ENCODE measurements around the gene PTPN4. TPM values are rescaled to one million over a fixed set of nuclear protein-coding genes. Genes with fewer than 3 reads are reported as not detected.

Gene PTPN4
- total and polyA plus RNA-seq, 2 of the 13 experiments (the other 11 are each of a cell fraction or from before 2014, with no cell fraction given): 20.3 to 34.6 TPM

GRCh38 chr2:119996148-119996547, 236.4 kb downstream of the PTPN4 start (continued):
- no peak for TF ChIP-seq ZNF142 (CRISPR knock-in tag; IDR thresholded peaks at IDR 0.05)
- TF ChIP-seq RXRB (CRISPR knock-in tag; IDR thresholded peaks at IDR 0.05; ENCODE audit: borderline replicate concordance): peak; percentile 44; the same call in 1 of the 2 replicates
- no peak for TF ChIP-seq SOX13 (IDR thresholded peaks at IDR 0.05)
- TF ChIP-seq SOX13 (CRISPR knock-in tag; conservative IDR thresholded peaks at IDR 0.05 in 1 of 2, IDR thresholded peaks at IDR 0.05 in 1 of 2): peak in 1 of 2 experiments; percentile 84; a peak in 2 of 4 replicates
- TF ChIP-seq ZFP36L2 (CRISPR knock-in tag; IDR thresholded peaks at IDR 0.05): no peak
- 0 out of 2 replicates have a peak, but pooled peaks have one; percentile 27 for TF ChIP-seq MED1 (CRISPR knock-in tag; IDR thresholded peaks at IDR 0.05)
- TF ChIP-seq MAFK (conservative IDR thresholded peaks at IDR 0.05 in 1 of 2, IDR thresholded peaks at IDR 0.05 in 1 of 2; ENCODE audit: low read length in 2 of 2): no peak
- TF ChIP-seq ATF4 (CRISPR knock-in tag; IDR thresholded peaks at IDR 0.05): peak in 1 of 2 experiments; percentile 98; a peak in 2 of 4 replicates
- no peak for TF ChIP-seq FLYWCH1 (CRISPR knock-in tag; IDR thresholded peaks at IDR 0.05)
- no peak for TF ChIP-seq NFE2L1 (CRISPR knock-in tag; IDR thresholded peaks at IDR 0.05; ENCODE audit: borderline replicate concordance)
- TF ChIP-seq E2F2 (CRISPR knock-in tag; IDR thresholded peaks at IDR 0.05; ENCODE audit: borderline replicate concordance): no peak
- no peak for TF ChIP-seq HHEX (CRISPR knock-in tag; IDR thresholded peaks at IDR 0.05)
- TF ChIP-seq JDP2 (CRISPR knock-in tag; IDR thresholded peaks at IDR 0.05; ENCODE audit: borderline replicate concordance): no peak
- peak; percentile 84 for TF ChIP-seq GATAD2A (CRISPR knock-in tag; IDR thresholded peaks at IDR 0.05)
- TF ChIP-seq ZNF276 (CRISPR knock-in tag; IDR thresholded peaks at IDR 0.05; ENCODE audit: low read depth): no peak
- peak; percentile 75 for TF ChIP-seq ARID5B (CRISPR knock-in tag; IDR thresholded peaks at IDR 0.05)

Measured in HepG2 (cell line).